ENCODE results near the gene ALG11.

The ALG11 gene

GRCh38 chr13:51997641-51998330 lies 14.4 kb upstream of the ALG11 start:
- no peak for DNase-seq (ENCODE audit: low spot score)

GRCh38 chr13:51998723-51999509 lies 13.3 kb upstream of the ALG11 start:
- DNase-seq (ENCODE audit: low spot score), result no peak

DNA sequence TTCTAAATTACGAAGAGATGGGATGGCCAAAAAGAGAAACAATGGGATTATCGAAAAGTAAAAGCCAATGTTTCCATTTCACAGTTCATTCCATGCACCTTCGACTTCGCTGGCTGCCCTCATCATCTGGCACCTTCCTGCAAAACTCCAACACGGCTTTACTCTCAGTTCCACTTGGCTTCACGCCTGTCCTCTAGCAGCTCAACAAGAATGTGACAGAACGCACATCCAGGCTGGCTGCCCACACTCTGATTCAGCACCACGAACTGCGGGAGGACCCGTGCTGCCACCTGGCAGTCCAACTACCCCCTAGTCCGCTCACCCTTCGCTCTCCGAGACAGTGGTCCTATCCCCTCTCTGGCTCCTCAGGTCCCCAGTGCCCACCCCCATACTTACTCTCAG lies 12.7 kb upstream of the ALG11 start:
- no peak for DNase-seq (ENCODE audit: low spot score)

DNA sequence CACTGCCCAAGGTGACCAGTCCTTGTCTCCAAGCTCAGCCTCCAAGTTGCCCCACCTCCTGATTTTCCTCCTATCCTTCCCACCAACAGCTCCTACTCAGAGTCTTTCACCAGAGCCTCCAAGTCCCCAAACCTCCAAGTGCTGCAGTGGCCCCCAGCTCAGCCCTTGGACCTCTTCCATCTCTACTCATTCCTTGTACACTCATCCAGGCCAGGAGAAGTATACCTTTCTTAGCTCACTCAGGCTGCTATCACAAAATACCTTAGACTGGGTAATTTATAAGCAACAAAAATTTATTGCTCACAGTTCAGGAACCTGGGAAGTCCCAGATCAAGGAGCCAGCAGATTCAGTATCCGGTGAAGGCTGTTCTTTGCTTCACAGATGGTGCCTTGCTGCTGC lies 12.3 kb upstream of the ALG11 start:
- DNase-seq (ENCODE audit: low spot score), result no peak

GRCh38 chr13:52001120-52001731 lies 11.0 kb upstream of the ALG11 start:
- peak; percentile 33 for DNase-seq (ENCODE audit: low spot score)

- DNase-seq (ENCODE audit: low spot score), result no peak
Observed at GRCh38 chr13:52002361-52002760, 9.8 kb upstream of the ALG11 start.

DNA sequence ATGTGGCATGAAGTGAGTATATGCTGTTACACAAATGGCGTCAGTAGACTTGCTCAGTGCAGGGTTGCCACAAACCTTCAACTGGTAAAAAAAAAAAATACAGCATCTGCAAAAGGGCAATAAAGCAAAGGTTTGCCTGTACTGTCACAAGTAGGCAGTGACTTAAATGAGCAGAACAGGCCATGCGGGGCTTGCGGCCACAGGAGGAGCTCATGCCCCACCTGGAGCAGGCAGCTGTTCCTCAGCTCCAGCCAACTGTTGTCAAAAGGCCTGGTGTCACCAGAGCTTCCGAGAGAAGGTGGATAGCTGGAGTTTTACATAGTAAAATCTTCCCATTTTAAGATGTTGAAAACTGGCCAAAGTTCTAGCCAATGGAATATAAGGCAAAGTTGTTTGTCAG lies 8.7 kb upstream of the ALG11 start:
- no peak for DNase-seq (ENCODE audit: low spot score)

GRCh38 chr13:52004511-52005170 lies 7.6 kb upstream of the ALG11 start:
- DNase-seq (ENCODE audit: low spot score), result peak; percentile 50

- DNase-seq (ENCODE audit: low spot score), result no peak
Observed at GRCh38 chr13:52005841-52006522, 6.2 kb upstream of the ALG11 start.

- DNase-seq (ENCODE audit: low spot score), result no peak
Observed at GRCh38 chr13:52006523-52007245, 5.5 kb upstream of the ALG11 start.

DNA sequence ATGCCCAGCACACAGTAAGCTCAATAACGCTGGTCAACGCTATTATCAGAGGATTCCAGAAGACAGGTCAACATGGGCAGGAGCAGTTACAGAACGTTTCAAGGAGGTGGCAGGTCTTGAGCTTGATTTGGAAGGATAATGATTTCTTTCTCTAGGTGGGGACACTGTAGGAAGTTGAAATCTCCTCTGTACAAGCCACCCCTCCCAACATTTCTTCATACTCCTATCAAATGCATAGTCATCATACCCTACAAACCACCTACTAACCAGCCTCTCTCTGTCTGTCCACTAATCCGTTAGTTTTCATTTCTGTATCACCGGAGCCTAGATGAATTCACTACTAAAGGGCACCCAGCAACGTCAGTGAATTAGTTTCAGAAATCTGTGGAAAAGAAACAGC lies 2.3 kb upstream of the ALG11 start:
- DNase-seq (ENCODE audit: low spot score), result no peak

DNA sequence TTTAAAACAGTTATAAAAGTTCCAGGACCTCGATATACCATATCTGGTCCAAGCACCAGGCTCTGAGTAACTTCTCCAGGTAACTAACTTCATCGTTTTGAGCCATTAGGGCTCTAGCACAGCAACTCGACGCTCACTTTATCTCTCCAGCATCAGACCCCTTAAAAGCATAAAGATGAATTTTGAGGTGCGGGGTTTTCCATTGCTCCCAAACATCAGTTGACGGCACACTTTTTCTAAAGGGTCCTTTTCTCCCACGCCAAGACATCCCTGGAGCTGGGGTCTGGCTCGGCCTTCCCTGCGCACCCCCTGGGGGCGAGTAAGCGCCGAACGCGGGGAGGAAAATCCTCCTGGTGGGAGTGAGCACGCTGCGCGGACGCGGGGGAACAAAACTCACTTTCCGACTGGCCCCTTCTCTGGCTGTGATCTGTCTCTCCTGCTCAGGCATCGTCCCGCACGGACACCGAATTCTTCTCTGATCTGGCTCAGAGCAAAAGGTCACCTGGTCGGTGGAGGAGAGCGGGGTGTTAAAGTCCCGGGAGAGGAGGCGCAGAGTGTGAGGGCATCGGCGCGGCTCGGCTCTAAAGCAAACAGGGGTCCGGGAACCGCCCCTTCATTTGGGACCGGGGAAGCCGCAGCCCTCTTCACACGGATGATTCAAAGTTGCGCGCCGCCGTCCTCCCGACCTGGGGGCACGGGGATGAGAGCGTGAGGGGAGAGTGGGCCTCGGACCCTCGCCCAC lies 1.1 kb upstream of the ALG11 start, which contains the start of gene ATP7B:
Gene ATP7B (minus strand): TSS at position 561 of the 742 bp plus-strand sequence. CDS start 113 bp downstream, at position 448.
- no peak for DNase-seq (ENCODE audit: low spot score)

DNA sequence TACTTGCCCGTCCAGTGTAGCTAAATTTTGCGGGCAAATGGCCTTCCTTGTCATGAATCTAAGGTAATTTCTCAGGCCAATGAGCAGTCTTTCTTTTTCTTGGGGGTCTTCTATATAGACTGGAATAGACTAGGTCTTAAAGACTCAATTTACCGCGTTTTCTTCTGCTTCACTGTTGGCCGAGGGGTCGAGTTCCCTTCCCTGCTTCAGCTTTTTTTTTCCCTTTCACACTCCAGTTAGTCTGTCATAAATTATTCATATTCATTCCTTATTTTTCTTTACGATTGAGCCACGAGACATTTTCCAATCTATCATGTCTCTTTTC lies 276 bp downstream of the ALG11 start:
- no peak for DNase-seq (ENCODE audit: low spot score)

- no peak for DNase-seq (ENCODE audit: low spot score)
Observed at GRCh38 chr13:52016296-52016695, 4.1 kb downstream of the ALG11 start.

DNA sequence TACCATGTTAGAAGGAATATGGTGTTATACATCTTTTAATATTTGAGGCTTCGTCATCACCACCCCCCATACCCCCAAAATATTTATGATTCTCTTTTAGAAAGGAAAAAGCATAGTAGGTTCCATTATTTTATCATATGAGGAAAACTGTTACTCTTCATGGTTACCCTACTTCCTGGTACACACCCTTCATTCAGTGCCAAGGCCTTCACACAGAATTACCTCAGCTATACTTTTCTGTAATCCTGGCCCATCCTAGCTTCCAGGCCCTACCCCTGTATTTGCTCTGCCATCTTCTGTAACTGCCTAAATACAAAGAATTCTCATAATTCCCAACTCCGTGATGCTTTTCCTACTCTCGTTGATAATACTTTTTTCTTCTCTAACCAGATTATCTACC lies 8.0 kb downstream of the ALG11 start:
- DNase-seq (ENCODE audit: low spot score), result no peak

DNA sequence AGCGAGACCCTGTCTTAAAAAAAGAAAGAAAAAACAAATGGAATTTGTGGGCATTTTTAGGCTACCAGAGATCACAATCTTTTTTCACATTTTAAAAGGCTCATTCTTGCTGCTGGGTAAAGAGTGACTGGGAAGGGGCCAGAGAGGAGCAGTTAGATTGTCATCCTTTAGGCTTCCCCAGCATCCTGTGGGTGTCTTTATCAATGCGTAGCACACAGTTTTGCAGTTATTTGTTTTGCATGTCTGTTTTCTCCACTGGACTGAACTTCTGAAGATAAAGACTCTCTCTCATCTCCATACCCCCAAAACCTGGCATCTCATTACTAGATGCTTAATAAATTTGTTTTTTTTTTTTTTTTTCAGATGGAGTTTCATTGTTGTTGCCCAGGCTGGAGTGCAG lies 10.2 kb downstream of the ALG11 start:
- no peak for DNase-seq (ENCODE audit: low spot score)

GRCh38 chr13:52024481-52024880 lies 12.3 kb downstream of the ALG11 start, which contains the start of gene UTP14C:
Gene UTP14C, plus strand, starts transcription at chr13:52024691. Its CDS starts 4,114 bp downstream, at chr13:52028805.
- no peak for DNase-seq (ENCODE audit: low spot score)

DNA sequence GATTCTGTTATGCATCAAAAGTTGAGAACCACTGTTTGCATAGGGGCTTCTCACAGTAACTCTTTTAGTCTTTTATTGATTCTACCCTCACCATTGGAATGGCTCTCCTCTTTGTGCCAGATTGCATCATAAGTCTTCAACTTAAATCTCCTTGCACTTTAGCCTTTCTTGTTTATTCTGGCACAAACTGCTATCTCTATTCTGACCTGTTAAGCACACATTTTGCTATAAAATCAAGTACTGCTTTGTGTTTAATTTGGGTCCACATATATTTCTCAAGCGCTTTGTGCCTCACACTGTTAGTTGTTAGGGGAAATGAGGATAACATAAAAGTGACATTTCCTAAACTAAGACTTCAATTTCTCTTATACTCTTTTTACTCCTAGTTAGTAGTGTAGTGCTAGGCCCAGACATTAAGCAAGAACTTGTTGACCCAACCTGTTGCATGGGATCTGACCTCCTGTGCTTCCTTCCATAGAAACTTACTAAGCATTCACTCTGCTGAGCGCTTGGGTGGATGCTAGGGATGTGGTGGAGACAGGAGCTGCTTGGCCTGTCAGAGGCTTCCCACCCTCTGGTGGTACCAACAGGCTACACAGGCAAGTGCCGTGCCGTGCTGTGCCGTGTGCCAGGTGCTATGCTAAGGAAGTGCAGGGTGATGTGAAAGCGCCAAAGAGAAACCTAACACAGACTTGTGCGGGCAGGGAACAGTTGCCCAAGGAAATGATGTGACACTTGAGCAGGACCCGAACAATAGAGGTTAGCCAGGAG lies 13.5 kb downstream of the ALG11 start:
- DNase-seq (ENCODE audit: low spot score), result no peak

- DNase-seq (ENCODE audit: low spot score), result no peak
Observed at GRCh38 chr13:52026246-52026626, 14.0 kb downstream of the ALG11 start.

DNA sequence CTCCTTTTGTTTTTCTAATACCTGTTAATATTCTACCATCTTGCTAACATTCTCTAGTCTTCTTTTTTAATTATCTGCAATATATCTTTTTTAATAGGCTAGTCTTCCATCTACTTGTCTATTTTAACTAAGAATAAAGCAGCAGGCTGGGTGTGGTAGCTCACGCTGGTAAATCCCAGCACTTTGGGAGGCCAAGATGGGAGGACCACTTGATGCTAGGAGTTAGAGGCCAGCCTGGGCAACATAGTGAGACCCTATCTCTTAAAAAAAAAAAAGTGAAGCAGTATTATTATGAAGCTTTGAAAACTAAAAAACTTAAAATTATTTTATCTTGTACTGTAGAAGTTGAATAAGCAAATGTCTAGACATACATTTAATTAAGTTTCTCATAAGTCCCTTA lies 15.6 kb downstream of the ALG11 start:
- DNase-seq (ENCODE audit: low spot score), result no peak
